VCaP (cell line): Measurements from ENCODE around the gene MMS22L.

ENCODE experiments used
- H3K27ac ChIP-seq: fragments of 450-650 bp; 2 replicates; pipeline ENCODE4 v1.5.1; 2017
- CTCF ChIP-seq: fragments of 450-650 bp; conservative IDR thresholded peaks from 2 replicates; pipeline ENCODE4 v1.5.1; 2017; ENCODE audit warnings: mild to moderate bottlenecking, moderate library complexity

The MMS22L gene

DNA sequence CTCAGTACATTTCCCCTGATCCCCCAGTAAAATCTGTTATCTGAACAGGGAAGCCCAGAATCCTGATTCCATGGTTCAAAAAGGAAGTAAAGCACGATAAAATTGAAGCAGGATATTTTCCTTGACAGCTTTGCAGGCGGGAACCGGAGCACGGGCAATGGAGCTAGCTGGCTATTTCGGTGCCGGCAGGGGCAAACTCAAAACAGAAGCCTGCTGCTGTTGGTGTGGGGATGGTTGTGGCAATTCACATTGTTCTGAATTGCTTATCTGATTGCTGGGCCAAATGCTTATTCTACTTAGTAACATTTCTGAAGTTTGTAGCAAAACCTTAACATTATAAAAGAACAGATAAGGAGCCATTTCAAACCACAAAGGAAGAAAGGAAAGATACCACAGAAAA is 172.4 kb downstream of the MMS22L start:
- no peak for TF ChIP-seq CTCF
- no peak overlapping the region for H3K27ac ChIP-seq

- H3K27ac ChIP-seq = no peak overlapping the region
- TF ChIP-seq CTCF = no peak
These were observed 172.9 kb downstream of the MMS22L start for GRCh38 chr6:97110149-97110548.

- no peak for TF ChIP-seq CTCF
- H3K27ac ChIP-seq = no peak overlapping the region
These were observed 173.6 kb downstream of the MMS22L start for GRCh38 chr6:97109444-97109843.

GRCh38 chr6:97102145-97102790 is 180.7 kb downstream of the MMS22L start:
- no peak for TF ChIP-seq CTCF
- H3K27ac ChIP-seq = no peak overlapping the region

DNA sequence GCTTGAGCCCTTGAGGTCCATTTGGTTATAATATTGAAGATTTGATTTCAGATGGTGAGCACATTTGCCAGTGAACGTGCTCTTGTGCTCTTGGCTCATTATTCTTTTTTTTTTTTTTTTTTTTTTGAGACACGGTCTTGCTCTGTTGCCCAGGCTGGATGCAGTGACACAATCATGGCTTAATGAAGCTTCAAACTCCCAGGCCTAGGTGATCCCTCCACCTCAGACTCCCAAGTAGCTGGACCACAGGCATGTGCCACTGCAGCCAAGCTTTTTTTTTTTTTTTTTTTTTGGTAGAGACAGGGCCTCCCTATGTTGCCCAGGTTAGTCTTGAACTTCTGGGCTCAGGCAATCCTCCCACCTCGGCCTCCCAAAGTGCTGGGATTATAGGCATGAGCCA is 182.3 kb downstream of the MMS22L start:
- no peak for TF ChIP-seq CTCF

GRCh38 chr6:97097068-97098047 is 185.7 kb downstream of the MMS22L start:
- TF ChIP-seq CTCF = no peak
- H3K27ac ChIP-seq = no peak overlapping the region

More for the DNA sequence above, 182.3 kb downstream of the MMS22L start:
- no peak overlapping the region for H3K27ac ChIP-seq

DNA sequence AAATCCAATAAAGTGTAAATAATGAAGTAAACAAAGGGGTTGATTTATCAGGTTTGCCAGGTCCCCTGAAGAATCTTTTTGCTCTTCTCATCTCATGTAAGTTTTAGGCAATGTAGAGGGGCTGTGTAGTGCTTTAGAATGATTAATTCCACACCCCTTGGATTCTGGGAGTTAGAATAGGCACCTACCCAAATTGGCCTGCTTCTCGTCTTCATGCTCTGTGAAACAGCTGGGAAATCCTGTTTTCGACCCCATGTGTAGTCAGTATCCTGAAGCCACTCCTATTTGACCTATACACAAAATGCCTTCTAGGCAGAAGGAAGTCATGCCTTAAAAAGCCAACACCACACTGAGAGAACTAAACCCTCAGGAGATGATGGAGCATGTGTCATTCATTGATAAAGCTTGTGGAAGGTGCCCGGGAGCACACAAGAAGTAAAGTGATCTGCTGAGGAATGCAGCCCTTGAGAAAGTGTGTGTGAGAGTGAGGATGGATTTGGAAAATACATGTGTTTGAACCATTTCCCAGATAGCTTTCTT is 187.6 kb downstream of the MMS22L start:
- H3K27ac ChIP-seq = no peak overlapping the region
- TF ChIP-seq CTCF = no peak
